NK-92 treated with Interleukin-12 subunit alpha and Interleukin-12 subunit beta, amount 100 ng/mL, for 24 hours (cell line): Measurements from ENCODE around the gene ARPC5.
"Not testable (repeated sequence)": the region's sequence is repeated elsewhere in the genome, so short reads cannot be mapped to it uniquely, and the experiment has no call there.

ENCODE experiments used
- DNase-seq: peaks from one replicate; lab custom pipeline; 2025; lab: John Stamatoyannopoulos, UW

Gene ARPC5

DNA sequence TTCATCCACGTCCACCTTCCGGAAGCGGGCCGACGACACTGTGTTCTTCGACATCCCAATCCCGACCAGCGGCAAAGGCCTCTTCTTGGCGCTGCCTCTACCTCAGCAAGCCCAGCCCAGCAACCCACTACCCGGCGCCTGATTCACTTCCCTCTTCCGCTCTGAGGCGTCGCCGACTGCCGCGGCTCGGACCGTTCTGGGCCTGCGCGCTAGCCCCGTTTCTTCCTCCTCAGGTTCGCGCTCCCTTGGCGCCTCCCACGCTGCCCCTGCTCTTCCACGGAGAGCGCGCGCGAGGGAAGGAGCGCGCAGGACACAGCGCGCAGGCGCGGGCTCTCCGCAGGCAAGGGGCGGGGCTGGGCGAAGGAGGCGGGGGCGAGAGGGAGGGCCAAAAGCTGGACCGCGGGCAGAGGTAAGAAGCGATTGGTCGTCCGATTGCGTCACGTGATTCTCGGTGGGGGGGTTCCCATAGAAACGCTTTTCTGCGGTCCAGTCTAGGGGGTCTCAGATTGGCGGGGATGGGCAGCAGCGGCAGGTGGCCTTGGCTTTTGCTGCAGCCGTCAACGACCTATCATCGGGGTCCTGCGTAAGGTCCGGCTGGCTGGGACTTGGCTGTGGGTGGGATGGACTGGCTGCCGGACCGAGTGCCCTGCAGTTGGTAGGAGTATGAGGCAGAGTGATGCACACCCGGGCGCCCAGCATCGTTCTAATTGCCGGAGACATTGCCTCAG, at the start of gene ARPC5:
ARPC5 (minus strand) TSS at position 178 of the 728 bp plus-strand sequence; CDS start at position 54, 124 bp downstream.
- peak; percentile 96 for DNase-seq

DNA sequence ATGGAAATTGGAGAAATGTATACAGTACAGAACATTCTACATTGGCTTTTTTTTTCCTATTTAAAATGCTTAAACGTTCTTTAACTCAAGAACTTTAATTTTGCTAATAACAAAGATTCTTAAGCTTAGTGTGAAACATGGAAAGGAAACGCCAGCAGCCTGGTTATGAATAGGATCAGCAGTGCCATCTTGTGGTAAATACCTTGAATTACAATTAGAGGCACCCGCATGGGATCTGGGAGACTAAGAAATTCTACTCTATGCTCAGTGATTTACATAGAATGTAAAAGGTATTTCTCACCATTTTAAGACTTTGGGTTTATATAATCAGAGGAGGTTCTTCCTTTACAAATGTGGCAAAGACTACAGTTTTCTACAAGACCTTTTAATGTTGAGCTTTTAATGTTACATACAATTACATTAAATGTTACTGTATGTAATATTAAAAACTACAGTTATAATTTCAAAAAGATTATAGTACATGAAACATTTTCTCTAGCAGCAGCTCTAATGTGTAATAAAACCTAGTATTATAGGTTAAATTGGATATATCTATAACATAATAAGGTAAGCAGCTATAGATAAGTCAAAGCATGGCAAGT, 49.6 kb upstream of the ARPC5 start:
- no peak for DNase-seq

DNA sequence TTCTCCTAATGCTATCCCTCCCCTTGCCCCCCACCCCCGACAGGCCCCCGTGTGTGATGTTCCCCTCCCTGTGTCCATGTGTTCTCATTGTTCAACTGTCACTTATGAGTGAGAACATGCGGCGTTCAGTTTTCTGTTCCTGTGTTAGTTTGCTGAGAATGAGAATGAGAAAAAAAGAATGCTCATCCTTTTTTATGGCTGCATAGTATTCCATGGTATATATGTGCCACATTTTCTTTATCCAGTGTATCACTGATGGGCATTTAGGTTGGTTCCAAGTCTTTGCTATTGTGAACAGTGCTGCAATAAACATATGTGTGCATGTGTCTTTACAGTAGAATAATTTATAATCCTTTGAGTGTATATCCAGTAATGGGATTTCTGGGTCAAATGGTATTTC, 43.8 kb upstream of the ARPC5 start:
- DNase-seq = not testable (repeated sequence)

DNA sequence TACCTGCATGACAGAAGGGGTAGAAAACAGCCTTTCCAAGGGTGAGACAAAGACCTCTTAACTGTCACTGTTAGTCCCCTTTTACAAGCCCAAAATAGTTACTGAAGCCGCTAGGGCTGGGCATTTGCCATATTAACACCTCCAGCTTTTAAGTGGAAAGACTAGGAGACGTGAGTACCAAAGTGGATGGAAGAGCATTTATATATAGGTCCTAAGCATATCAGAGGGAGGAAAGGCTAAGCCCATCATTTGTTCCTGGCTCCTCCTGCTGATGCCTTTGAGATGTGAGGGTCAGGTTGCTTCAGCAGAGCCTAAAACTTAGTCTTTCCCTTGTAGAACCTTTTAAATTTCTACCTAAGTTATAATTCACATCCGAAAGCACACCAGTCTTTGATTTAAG, 43.2 kb upstream of the ARPC5 start:
- DNase-seq = no peak

DNA sequence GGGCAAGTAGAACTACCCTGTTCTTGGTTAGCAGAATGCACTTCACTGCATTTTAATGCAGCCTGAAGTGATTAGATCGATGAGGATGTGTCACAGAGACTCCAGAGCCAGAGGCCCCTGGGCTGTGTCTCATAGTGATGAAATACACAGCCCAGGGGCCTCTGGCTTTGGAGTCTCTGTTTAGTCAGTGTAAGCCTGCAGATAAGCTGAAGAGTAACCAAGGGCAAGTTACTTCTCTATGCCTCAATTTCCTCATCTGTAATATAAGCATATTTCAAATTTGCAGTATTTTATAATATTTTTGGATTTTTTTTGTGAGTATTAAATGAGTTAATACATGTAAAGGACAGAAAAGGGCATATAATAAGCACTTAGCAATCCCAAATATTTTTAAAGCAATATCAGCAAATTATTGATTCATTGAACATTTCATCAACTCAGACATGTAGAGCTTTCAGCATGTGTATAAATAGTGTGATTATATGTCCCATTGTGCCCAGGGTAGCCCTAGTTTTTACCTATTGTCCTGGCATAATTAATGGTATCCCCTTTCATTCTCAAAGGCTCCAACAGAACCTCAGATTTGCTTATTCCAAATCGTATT, 41.1 kb upstream of the ARPC5 start:
- no peak for DNase-seq

DNA sequence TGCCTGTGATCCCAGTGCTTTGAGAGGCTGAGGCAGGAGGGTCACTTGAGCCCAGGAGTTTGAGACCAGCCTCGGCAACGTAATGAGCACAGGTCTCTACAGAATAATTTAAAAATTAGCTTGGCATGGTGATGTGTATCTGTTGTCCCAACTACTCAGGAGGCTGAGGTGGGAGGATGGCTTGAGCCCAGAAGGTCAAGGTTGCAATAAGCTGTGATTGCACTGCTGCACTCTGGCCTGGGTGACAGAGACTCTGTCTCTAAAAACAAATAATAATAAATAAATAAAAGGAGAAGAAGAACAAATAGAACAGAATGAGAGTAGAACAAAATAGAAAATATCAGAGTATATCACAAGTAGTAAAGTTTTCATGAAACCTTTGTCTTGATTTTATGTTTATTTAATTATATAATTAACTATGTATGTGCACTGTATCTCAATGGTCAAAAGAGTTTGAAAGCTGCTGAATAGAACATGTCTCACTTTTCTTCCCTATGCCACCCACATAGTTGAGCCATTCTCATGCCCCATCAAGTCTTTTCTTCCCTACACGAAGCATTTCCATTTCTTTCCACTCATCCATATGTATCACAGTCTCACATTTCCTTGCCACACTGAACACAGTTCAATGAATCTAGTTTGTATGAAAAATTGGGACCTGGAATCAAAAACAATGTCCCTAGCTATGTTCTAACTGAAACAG, 40.5 kb upstream of the ARPC5 start:
- DNase-seq = no peak

DNA sequence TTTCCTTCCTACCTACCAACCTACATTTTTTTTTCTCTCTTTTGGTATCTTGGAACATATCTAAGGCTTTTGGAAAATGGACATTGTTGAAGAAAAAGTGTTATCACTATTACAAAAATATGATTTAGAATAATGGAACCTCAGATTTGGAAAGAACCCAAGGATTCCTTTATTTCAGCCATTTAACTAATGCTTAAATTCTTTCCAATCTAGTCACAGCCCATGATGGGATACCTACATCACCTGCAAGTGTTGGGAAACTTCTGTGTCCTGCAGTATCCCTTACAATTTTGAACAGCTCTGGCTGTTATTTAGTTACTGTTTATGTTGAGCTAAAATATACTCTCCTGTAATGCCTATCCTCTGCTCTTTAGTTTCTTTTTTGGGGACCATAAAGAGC, 39.8 kb upstream of the ARPC5 start:
- DNase-seq = no peak

DNA sequence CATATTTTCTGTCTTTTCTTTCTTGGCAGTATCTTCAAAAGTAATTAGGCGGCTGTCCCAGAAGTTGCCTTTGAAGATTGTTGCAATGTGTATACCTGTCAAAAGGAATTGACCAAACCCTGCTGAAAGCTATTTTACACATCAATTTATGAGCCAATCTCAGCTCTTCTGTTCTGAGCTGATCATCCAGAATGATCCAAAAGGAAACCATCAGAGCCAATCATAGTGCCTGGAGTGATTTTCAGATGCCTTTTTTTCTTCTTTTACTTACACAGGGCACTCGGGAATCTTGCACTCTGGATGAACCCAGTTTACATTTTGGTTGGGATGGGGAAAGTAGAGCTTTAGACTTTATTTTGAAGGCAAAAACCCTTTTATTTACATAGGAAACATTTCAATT, 39.3 kb upstream of the ARPC5 start:
- DNase-seq = no peak

DNA sequence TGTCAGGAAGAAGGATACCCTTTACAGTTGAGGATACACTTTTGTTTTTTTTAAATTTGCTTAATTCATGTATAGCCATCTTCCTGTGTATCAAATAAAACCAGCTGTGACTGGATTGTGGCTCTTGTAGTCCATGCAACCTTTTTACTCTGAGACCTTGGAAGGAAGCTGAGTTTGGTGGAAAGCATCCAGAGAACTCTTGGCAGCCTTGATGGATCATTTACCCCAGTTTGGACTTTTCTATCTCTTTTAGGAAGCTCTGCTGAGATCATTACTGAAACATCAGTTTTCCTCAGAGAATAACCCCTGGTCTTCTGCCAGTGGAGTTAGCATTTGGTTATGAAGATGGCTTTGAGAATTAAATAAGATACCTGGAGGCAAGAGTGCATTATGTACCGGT, 38.8 kb upstream of the ARPC5 start:
- DNase-seq = no peak

DNA sequence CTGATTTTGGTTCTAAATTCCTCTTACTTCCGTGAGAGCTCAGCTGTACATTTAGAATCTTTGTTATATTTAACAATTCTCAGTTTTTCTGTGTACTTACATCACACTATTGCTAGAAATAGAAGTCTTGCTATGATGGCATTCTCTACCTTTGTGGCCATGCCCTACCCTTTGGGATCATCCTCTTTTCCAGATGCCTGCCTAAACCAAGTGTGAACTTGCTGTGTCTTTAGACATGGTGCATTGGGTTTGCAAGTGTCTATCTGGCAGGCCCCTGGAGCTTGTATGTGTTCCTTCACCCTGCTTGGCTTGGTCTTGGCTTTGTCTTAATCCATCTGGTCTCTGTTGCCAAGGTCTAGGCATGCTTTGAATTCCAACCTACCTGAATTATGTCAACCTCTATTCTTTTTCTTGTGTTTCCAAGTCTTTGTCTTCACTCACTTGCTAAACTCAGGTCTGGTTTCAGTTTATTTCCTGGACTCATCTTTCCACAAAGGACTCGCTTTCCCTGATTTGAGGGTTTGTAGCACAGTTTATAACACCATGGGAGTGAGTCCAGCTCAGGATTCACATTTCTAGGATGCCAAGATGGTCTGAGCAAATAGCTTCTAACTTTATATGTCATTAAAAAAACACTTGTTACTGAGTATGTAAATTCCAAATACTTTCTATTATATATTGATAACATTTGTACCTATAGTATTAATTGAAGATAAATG, 38.2 kb upstream of the ARPC5 start:
- no peak for DNase-seq

DNA sequence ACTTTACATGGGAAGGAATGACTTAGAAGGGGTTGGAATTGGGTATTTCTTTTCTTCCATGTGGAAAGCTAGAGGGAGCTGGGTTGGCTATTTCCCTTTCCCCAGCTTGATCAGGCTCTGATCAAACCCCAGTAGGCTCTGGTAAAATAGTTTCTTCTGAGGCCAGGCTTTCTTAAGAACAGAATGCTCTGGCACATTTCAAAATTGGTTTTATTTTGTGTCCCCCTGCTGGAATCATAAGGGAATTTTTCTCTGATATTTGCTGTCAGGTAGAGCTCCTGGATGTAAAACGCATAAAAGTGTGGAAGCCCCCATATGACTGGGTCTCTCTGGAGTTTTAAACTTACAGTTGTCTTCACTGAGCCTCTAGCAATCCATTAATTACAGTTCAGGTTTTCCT, 34.6 kb upstream of the ARPC5 start:
- DNase-seq = no peak

DNA sequence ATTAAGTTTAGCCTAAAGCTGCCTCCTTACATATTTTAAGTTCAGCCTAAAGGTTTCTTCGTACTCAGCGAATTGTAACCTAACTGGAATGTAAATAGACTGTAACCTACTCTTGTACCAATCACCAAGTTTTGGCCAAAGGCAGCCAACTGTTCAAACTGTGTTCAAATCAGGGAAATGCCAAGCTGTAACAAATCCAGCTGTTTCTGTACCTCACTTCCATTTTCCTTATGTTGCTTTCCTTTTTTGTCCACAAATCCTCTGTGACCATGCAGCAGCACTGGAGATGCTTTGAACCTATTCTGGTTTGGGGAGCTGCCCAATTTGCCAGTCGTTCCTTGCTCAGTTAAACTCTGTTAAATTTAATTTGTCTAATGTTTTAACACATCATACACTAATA, 20.8 kb upstream of the ARPC5 start:
- DNase-seq = no peak

DNA sequence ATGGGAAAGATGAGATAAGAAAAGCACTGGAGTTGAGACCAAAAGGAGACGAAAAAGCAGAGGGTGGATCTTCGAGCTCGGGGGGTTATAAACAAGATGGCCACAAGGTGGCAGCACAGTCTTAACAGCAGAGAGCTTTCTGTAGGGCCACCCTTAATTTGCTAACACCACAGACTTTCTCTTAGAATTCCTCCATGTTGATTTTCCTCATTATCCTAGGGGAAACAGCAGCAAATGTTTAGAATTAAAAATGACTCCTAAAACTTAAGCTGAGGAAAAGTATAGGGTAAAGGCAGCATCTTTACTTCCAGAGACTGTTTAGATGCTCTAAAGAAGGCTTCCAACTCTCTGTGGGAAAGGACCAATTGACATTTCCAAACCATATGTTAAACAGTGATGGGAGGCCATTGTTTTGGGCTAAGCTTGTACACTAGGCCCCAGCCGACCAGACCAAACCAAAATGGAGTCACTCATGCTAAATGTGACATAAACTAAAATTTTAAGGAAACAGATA, 20.0 kb upstream of the ARPC5 start:
- peak; percentile 32 for DNase-seq

DNA sequence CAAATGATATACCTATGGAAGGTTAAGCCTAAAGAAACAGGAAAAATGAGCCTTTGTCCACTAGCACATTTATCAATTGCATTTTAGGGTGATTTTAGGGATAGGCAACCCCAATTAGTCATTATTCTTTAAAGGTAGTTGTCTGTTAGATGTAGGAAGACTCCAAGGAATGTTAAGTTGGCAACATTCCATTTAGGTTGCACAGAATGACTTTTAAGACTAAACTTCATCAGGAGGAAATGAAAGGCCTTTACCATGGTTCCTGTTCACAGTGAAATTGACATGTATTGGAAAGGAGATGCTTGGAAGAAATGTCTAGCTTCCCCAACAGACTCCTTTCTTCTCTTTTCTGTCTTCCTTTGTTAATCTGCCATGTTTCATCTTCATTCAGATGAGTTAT, 19.1 kb upstream of the ARPC5 start:
- no peak for DNase-seq

DNA sequence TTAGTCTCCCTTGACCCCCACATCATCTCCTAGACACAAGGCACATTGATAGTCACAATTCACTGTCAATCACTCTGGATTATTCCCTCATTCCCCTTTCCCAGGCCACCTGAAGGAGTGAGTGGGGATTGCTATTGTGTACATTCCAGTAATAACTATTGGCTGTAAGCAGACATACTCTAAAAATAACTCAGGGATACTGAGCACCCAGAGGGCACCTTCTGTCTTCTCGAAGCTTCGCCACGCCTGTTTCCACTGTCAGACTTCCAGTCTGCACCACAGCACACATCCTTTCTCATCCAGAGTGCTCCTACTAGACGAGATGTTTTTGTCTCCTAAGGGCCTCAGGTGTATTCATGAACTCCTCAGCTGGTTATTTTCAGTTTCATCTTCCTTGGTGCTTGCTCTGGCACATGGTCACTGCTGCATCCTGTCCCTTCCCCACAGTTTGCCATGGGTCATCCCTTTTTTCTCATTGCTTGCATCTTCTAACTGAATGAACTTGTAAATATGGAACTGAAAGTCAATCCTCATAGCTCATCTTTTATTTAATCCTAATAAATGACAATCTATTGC, 18.4 kb upstream of the ARPC5 start:
- DNase-seq = no peak

DNA sequence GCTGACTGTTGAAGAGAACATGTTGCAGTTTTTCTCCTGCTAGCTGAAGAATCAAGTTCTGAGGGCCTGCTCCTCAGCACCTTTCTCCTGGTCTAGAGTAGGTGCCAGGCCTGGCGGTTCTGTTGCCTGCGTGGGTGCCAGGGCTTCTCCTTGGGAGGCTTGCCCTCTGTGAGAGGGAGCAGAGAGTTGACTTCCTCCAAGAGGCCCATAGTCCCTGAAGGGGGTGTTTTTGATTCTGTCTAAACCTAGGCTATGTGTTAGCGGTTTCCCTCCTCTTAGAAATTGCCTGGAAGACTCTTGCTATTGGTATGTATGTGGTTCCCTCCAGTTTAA, 17.8 kb upstream of the ARPC5 start:
- DNase-seq = no peak

DNA sequence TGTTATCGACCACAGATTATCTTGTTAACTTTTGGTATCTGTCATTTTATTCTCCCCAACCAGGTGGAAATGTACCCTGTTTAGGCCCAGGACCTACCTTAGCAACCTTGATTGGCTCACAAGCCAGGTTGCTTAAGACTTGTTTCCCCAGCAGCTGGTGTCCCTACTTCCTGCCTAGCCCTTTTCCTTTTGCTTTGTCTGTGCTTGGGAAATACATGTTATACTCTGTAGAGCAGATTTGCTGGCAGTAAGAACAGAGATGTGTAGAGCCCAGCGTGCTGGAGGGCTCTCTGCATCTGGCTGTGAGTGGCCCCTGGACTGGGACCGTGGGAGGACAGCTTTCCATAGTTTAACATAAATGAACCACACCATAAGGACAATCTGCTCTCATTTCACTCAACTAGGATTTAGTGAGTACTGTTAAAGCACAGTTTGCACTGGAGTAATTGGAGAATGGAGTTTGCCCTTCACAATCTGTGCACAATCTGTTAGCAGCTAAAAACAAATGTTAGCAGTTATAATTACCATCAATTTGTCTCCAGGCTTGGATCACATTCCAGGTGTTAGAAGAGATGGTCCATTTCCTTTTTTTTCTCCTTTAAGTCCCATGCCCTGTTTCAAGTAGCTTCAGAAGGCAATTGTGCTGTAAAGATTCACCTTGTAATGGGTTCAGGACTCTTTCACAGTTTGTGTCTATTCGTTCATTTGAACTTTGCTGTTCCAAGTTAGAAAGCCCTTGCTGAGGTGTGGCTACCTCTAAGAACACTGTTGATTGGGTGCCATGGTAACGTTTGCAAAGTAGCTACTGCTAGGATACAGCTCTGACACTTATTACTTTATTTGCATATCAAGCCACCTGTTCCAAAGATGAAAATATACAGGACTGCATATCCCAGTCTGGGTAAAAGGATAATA, 17.2 kb upstream of the ARPC5 start, which contains the start of gene APOBEC4:
APOBEC4 (minus strand) TSS at position 770 of the 915 bp plus-strand sequence. CDS start 4,535 bp downstream, outside the sequence.
- no peak for DNase-seq

DNA sequence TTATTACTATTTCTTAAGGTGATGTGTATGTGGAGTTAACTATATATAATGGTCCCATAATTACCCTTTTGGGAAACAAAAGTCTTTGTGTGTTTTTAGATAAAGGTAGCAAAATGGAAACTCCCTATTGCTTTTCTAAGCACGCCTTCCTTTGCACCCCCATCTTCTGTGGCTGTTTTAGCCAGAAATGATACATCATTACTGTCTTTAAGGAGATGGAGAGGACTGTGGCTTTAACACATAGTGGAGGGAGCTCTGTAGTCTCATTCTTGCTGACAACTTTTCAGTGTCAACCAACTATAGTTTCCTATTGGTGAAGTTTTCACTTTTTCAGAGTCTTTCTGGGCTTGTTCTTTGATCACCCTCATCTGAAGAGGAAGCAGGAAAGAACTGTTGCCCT, 16.5 kb upstream of the ARPC5 start:
- no peak for DNase-seq

DNA sequence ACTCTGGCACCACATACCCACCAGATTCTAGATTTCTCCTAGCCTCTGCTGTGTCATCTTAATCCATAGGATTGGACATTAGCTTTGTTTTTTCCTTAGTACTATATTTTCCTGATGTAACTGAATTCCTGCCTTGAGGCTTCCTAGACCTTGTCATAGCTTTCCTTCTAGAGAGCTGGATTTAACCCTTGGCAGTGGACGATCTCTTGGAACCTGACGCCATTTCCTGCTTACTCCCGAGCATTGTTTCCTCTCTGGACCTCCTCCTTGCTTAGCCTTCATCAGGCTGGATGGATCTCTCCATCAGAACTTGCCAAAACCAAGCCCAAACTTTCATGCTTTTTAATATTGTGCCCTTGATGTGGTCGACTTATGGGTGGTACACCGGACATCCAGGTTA, 16.0 kb upstream of the ARPC5 start:
- no peak for DNase-seq

DNA sequence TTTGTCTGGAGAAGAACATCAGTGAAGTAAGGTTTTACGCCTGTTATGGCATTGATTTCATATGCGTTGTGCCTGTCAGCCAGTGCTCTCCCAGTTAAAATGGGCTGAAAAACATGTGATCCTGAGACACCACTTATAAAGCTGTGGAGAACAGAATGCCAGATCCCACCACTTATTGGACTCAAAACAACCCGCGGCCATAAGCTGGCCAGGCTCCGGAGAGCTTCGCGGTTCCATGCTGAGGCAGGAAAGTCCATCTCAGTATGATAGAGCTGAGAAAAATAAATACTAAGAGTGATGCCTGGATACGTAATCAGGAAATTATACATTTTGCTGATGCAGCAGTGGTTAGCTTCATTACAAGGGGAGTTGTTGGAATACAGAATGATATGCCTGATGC, 12.5 kb upstream of the ARPC5 start:
- DNase-seq = no peak

DNA sequence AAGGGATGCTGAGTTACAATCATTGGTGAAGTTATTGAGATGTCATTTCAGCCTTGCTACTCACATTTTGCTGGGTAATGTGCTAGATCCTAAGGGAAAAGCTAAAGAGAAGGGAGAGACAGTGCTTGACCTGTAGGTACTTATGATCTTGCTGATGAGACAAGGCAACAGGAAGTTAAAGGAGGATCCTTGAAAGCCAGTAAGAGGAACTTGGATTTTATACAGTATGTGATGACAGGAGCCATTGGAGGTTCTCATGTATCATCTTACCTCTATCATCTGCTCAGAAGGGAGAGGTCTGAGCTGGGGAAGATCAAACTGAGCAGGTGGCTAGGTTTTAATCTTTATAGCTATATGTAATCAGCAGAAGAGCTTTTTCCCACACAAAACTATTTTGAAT, 11.2 kb upstream of the ARPC5 start:
- DNase-seq = no peak
